HL-60 (cell line): Measurements from ENCODE around the gene BCAS3.

Experiments
- POLR2AphosphoS5 ChIP-seq: IDR thresholded peaks from 2 replicates; pipeline ENCODE4 v1.6.1; 2012; ENCODE audit warnings: low read depth
- TF ChIP-seq, protein P1 (sequence below): IDR thresholded peaks from one replicate; pipeline ENCODE4 v1.5.1; 2011; ENCODE audit warnings: low read length, control low read depth, inconsistent platforms; ENCODE audit not compliant: insufficient read depth

DNA sequence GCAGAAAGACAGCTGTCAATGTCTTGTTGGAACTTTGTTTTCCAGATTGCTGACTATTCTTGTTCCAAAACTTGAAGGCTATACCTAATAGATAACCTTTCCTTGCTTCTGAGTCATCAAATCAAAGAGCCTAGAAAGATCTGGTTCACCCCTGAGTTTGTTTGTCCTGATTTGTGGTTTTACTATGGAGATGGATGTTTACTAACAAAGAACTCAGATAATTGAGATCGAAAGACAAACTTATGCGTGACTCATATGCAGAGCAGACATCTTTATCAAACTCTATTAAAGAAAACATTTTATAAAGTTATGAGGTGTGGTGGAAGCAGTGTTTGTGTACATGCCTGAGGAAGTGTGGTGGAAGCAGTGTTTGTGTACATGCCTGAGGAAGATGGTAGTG is 410.9 kb downstream of the BCAS3 start:
- TF ChIP-seq, protein P1, sequence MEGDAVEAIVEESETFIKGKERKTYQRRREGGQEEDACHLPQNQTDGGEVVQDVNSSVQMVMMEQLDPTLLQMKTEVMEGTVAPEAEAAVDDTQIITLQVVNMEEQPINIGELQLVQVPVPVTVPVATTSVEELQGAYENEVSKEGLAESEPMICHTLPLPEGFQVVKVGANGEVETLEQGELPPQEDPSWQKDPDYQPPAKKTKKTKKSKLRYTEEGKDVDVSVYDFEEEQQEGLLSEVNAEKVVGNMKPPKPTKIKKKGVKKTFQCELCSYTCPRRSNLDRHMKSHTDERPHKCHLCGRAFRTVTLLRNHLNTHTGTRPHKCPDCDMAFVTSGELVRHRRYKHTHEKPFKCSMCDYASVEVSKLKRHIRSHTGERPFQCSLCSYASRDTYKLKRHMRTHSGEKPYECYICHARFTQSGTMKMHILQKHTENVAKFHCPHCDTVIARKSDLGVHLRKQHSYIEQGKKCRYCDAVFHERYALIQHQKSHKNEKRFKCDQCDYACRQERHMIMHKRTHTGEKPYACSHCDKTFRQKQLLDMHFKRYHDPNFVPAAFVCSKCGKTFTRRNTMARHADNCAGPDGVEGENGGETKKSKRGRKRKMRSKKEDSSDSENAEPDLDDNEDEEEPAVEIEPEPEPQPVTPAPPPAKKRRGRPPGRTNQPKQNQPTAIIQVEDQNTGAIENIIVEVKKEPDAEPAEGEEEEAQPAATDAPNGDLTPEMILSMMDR: no peak
- no peak for TF ChIP-seq POLR2AphosphoS5
